Naive B cell (primary cell): ENCODE measurements around the gene DECR2. TPM values are rescaled to one million over a fixed set of nuclear protein-coding genes. Genes with fewer than 3 reads are reported as not detected.

Experiments used
- ATAC-seq, 2 donors: fragments of 150-1000 bp; cut with Tn5 transposase; 2 replicates each; pipeline ENCODE4 v1.10.0; 2021; ENCODE audit warnings: low read depth in 2 of 2, mild to moderate bottlenecking in 2 of 2, moderate library complexity in 2 of 2
- DNase-seq: peaks from one replicate; pipeline ENCODE4 v3.0.0; 2022
- H3K27ac Mint-ChIP-seq, 6 donors: one replicate each; pipeline ENCODE4 v1.8.0; 2020 to 2022; ENCODE audit warnings: mild to moderate bottlenecking in 6 of 6, mixed read lengths in 6 of 6, moderate library complexity in 5 of 6, inconsistent platforms in 2 of 6
- H3K27me3 Mint-ChIP-seq, 3 donors: one replicate each; pipeline ENCODE4 v1.8.0; 2021 to 2022; ENCODE audit warnings: mixed read lengths in 3 of 3, mild to moderate bottlenecking in 1 of 3
- H3K36me3 Mint-ChIP-seq, 2 donors: one replicate each; pipeline ENCODE4 v1.8.0; 2020 to 2022; ENCODE audit warnings: mixed read lengths in 2 of 2, inconsistent platforms in 1 of 2, mild to moderate bottlenecking in 1 of 2
- H3K4me1 Mint-ChIP-seq, 3 donors: one replicate each; pipeline ENCODE4 v1.8.0; 2020 to 2022; ENCODE audit warnings: mixed read lengths in 3 of 3, inconsistent platforms in 1 of 3, mild to moderate bottlenecking in 1 of 3, moderate library complexity in 1 of 3
- H3K4me3 Mint-ChIP-seq, 8 donors: one replicate each; pipeline ENCODE4 v1.8.0; 2020 to 2022; ENCODE audit warnings: mild to moderate bottlenecking in 8 of 8, mixed read lengths in 8 of 8, moderate library complexity in 8 of 8, inconsistent platforms in 2 of 8
- H3K9me3 Mint-ChIP-seq, 7 donors: one replicate each; pipeline ENCODE4 v1.8.0; 2020 to 2022; ENCODE audit warnings: mixed read lengths in 7 of 7, mild to moderate bottlenecking in 5 of 7, inconsistent platforms in 2 of 7, moderate library complexity in 1 of 7
- polyA plus RNA-seq, 6 donors: library from polyadenylated mRNA; unstranded; fragments of 300-500 nt; fragmentation: Illumina TruSeq; gene quantifications; one replicate each; pipeline ENCODE4 v1.2.3, GENCODE V29; 2021; ENCODE audit warnings: low read depth in 6 of 6

DECR2 gene
- polyA plus RNA-seq, 6 donors from 2014 or later: 3.8 to 9.4 (median 5.2) TPM

- H3K4me3 Mint-ChIP-seq: peak overlapping the region in 1 of 8 donors; percentile 21
- peaks cover 9 to 28% (median 12%) of the 10 kb centered on the region in 3 donors for H3K4me1 Mint-ChIP-seq
- no peak overlapping the region for H3K27ac Mint-ChIP-seq
- DNase-seq (no peak), ATAC-seq (no peak)
- no peaks in the 10 kb centered on the region for H3K36me3 Mint-ChIP-seq
- no peaks in the 10 kb centered on the region for H3K9me3 Mint-ChIP-seq
- H3K27me3 Mint-ChIP-seq: no peaks in the 10 kb centered on the region
These were observed 9.1 kb upstream of the DECR2 start for GRCh38 chr16:392450-393030.

- peak overlapping the region; percentile 82 to 95 (median 91) for H3K4me3 Mint-ChIP-seq
- peaks cover 21 to 43% (median 22%) of the 10 kb centered on the region in 3 donors for H3K4me1 Mint-ChIP-seq
- ATAC-seq: no peak
- H3K9me3 Mint-ChIP-seq: no peaks in the 10 kb centered on the region
- H3K36me3 Mint-ChIP-seq: no peaks in the 10 kb centered on the region
- H3K27me3 Mint-ChIP-seq: no peaks in the 10 kb centered on the region
- no peak for DNase-seq
- H3K27ac Mint-ChIP-seq: peak overlapping the region in 5 of 6 donors; percentile 1 to 95 (median 87)
These were observed 5.5 kb upstream of the DECR2 start for GRCh38 chr16:396199-396598.

GRCh38 chr16:396605-397004 is 5.1 kb upstream of the DECR2 start:
- H3K4me1 Mint-ChIP-seq: peaks cover 21 to 43% (median 22%) of the 10 kb centered on the region in 3 donors
- no peaks in the 10 kb centered on the region for H3K36me3 Mint-ChIP-seq
- no peaks in the 10 kb centered on the region for H3K9me3 Mint-ChIP-seq
- peak overlapping the region in 5 of 6 donors; percentile 1 to 95 (median 87) for H3K27ac Mint-ChIP-seq
- ATAC-seq: no peak
- H3K27me3 Mint-ChIP-seq: no peaks in the 10 kb centered on the region
- peak overlapping the region; percentile 82 to 95 (median 91) for H3K4me3 Mint-ChIP-seq
- DNase-seq: no peak

GRCh38 chr16:397135-397661 is 4.5 kb upstream of the DECR2 start, which contains the start of gene NME4:
Gene NME4, plus strand, starts transcription at chr16:397199. Its CDS starts 24 bp downstream, at chr16:397223.
- ATAC-seq: no peak
- Mint-ChIP-seq H3K27me3 (no peaks in the 10 kb centered on the region), H3K9me3 (no peaks in the 10 kb centered on the region), H3K4me3 (peak within 1 kb of the TSS; percentile 82 to 96 (median 92)), H3K36me3 (no peaks in the 10 kb centered on the region), H3K4me1 (peaks cover 21 to 44% (median 22%) of the 10 kb centered on the region in 3 donors), H3K27ac (peak within 1 kb of the TSS; percentile 1 to 95 (median 92))
- peak; percentile 25 for DNase-seq

- Mint-ChIP-seq H3K4me1 (peaks cover 21 to 44% (median 22%) of the 10 kb centered on the region in 3 donors), H3K9me3 (no peaks in the 10 kb centered on the region), H3K4me3 (peak overlapping the region; percentile 69 to 96 (median 80)), H3K36me3 (no peaks in the 10 kb centered on the region), H3K27ac (peak overlapping the region in 3 of 6 donors; percentile 84 to 94 (median 89)), H3K27me3 (no peaks in the 10 kb centered on the region)
- ATAC-seq (no peak), DNase-seq (peak; percentile 25)
These were observed 3.9 kb upstream of the DECR2 start for GRCh38 chr16:397736-398332.

GRCh38 chr16:398561-399339 is 2.9 kb upstream of the DECR2 start:
- no peaks in the 10 kb centered on the region for H3K27me3 Mint-ChIP-seq
- no peak for DNase-seq
- H3K36me3 Mint-ChIP-seq: no peaks in the 10 kb centered on the region
- H3K4me1 Mint-ChIP-seq: peaks cover 21 to 44% (median 22%) of the 10 kb centered on the region in 3 donors
- H3K4me3 Mint-ChIP-seq: peak overlapping the region; percentile 69 to 98 (median 84)
- peak overlapping the region in 5 of 6 donors; percentile 30 to 94 (median 68) for H3K27ac Mint-ChIP-seq
- no peaks in the 10 kb centered on the region for H3K9me3 Mint-ChIP-seq
- ATAC-seq: no peak

GRCh38 chr16:399340-400019 is 2.2 kb upstream of the DECR2 start:
- Mint-ChIP-seq H3K4me1 (peaks cover 21 to 41% (median 22%) of the 10 kb centered on the region in 3 donors), H3K27me3 (no peaks in the 10 kb centered on the region), H3K36me3 (no peaks in the 10 kb centered on the region), H3K27ac (peak overlapping the region in 5 of 6 donors; percentile 30 to 99 (median 94)), H3K4me3 (peak overlapping the region in 6 of 8 donors; percentile 44 to 98 (median 74)), H3K9me3 (no peaks in the 10 kb centered on the region)
- ATAC-seq (no peak), DNase-seq (no peak)

GRCh38 chr16:400061-400591 is 1.6 kb upstream of the DECR2 start:
- DNase-seq (no peak), ATAC-seq (peak in 1 of 2 donors; percentile 12)
- Mint-ChIP-seq H3K27ac (peak overlapping the region; percentile 94 to 99 (median 99)), H3K9me3 (no peaks in the 10 kb centered on the region), H3K4me3 (peak overlapping the region; percentile 82 to 98 (median 97)), H3K4me1 (peaks cover 21 to 35% (median 22%) of the 10 kb centered on the region in 3 donors), H3K27me3 (no peaks in the 10 kb centered on the region), H3K36me3 (no peaks in the 10 kb centered on the region)

- H3K4me3 Mint-ChIP-seq: no peak overlapping the region
- no peak for ATAC-seq
These were observed 3.3 kb downstream of the DECR2 start for GRCh38 chr16:404971-405486.

GRCh38 chr16:405548-406506 is 4.1 kb downstream of the DECR2 start:
- DNase-seq (no peak), ATAC-seq (no peak)
- H3K4me1 Mint-ChIP-seq: peaks cover 0 to 2% (median under 1%) of the 10 kb centered on the region in 3 donors
- peak overlapping the region in 1 of 8 donors; percentile 49 for H3K4me3 Mint-ChIP-seq
- H3K27ac Mint-ChIP-seq: peak overlapping the region in 1 of 6 donors; percentile 11
- H3K36me3 Mint-ChIP-seq: no peaks in the 10 kb centered on the region
- no peaks in the 10 kb centered on the region for H3K27me3 Mint-ChIP-seq
- H3K9me3 Mint-ChIP-seq: no peaks in the 10 kb centered on the region

More at GRCh38 chr16:404971-405486, 3.3 kb downstream of the DECR2 start:
- Mint-ChIP-seq H3K27ac (no peak overlapping the region), H3K9me3 (no peaks in the 10 kb centered on the region), H3K27me3 (no peaks in the 10 kb centered on the region), H3K4me1 (peaks cover 7 to 9% (median 8%) of the 10 kb centered on the region in 3 donors), H3K36me3 (no peaks in the 10 kb centered on the region)
- DNase-seq: no peak

- Mint-ChIP-seq H3K4me1 (no peaks in the 10 kb centered on the region), H3K9me3 (no peaks in the 10 kb centered on the region), H3K36me3 (no peaks in the 10 kb centered on the region), H3K4me3 (no peak overlapping the region), H3K27me3 (no peaks in the 10 kb centered on the region), H3K27ac (no peak overlapping the region)
- DNase-seq: no peak
- ATAC-seq: no peak
These were observed 5.6 kb downstream of the DECR2 start for GRCh38 chr16:407253-407652.
